Coronary artery (tissue), 2 donors: ENCODE measurements around the gene HS3ST3B1.

ENCODE experiments used
- DNase-seq: peaks from one replicate; pipeline ENCODE4 v3.0.0-alpha.2; 2017; ENCODE audit warnings: low spot score
- H3K27ac ChIP-seq, 2 donors: fragments of 200-600 bp; sonication (generic); one replicate each; pipeline ENCODE4 v1.5.1; 2016 to 2019
- H3K4me3 ChIP-seq: fragments of 200-600 bp; sonication (generic); 2 replicates; pipeline ENCODE4 v1.5.1; 2016; ENCODE audit warnings: mild to moderate bottlenecking, moderate library complexity
- CTCF ChIP-seq: fragments of 200-600 bp; sonication (generic); IDR thresholded peaks from one replicate; pipeline ENCODE4 v1.5.1; 2019; ENCODE audit warnings: antibody characterized with exemption

The HS3ST3B1 gene

GRCh38 chr17:14298221-14298946, 2.5 kb upstream of the HS3ST3B1 start:
- DNase-seq, result no peak
- H3K27ac ChIP-seq, result no peak overlapping the region
- H3K4me3 ChIP-seq, result no peak overlapping the region
- TF ChIP-seq CTCF, result no peak

GRCh38 chr17:14298947-14299279, 2.0 kb upstream of the HS3ST3B1 start:
- no peak overlapping the region for H3K27ac ChIP-seq
- H3K4me3 ChIP-seq, result peak overlapping the region; percentile 74
- TF ChIP-seq CTCF, result no peak
- no peak for DNase-seq

GRCh38 chr17:14299280-14300141, 1.4 kb upstream of the HS3ST3B1 start:
- Histone ChIP-seq H3K27ac (no peak overlapping the region), H3K4me3 (peak overlapping the region; percentile 74)
- DNase-seq, result no peak
- TF ChIP-seq CTCF, result no peak

GRCh38 chr17:14301279-14302090, 604 bp downstream of the HS3ST3B1 start:
- Histone ChIP-seq H3K27ac (peak overlapping the region in 1 of 2 donors; percentile 37), H3K4me3 (peak overlapping the region; percentile 74)
- no peak for TF ChIP-seq CTCF
- DNase-seq, result no peak

- no peak for DNase-seq
- no peak overlapping the region for H3K27ac ChIP-seq
These were observed 1.2 kb downstream of the HS3ST3B1 start for GRCh38 chr17:14302091-14302430.

More at GRCh38 chr17:14302091-14302430, 1.2 kb downstream of the HS3ST3B1 start:
- H3K4me3 ChIP-seq, result peak overlapping the region; percentile 74
- no peak for TF ChIP-seq CTCF
